Skeletal muscle cell (primary cell): Measurements from ENCODE around the gene SLC50A1.

Experiments
- DNase-seq: peaks from one replicate; pipeline ENCODE4 v3.0.0-alpha.2; 2010; ENCODE audit warnings: low read depth
- H3K4me3 ChIP-seq: 2 replicates; pipeline ENCODE4 v1.5.1; 2011; ENCODE audit warnings: low read depth, mild to moderate bottlenecking, control low read depth, low read length, moderate library complexity

The SLC50A1 gene

DNA sequence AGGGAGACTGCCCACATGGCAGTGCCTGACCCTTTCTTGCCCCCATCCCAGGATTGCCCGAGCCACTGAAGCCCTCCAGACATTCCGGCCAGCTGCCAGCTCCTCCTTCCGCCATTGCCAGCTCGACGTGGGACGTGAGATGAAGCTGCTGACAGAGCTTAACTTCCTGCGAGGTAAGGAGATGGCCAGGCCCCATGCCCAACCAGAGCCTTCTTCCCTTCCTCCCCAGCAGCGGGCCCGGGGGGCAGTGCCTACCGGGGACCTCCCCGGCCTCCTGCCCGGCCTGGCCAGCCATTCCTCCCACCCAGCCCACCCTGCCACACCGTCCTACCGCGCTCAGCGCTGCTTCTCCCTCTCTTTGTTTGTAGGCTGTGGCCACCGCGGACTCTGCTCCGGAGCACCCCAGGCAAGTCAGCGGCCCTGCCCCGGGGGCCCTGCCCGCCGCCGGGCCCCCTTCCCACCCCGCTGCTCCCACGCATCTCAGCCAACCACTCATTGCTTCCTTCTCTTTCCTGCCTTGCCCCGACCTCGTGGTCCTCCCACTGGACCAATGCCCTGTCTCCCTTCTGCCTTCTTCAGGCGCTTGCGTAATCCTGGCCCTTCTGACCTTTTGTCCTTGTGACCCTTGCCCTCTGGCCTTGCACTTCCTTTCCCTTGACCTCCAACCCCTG, 42.9 kb downstream of the SLC50A1 start:
- DNase-seq: no peak

DNA sequence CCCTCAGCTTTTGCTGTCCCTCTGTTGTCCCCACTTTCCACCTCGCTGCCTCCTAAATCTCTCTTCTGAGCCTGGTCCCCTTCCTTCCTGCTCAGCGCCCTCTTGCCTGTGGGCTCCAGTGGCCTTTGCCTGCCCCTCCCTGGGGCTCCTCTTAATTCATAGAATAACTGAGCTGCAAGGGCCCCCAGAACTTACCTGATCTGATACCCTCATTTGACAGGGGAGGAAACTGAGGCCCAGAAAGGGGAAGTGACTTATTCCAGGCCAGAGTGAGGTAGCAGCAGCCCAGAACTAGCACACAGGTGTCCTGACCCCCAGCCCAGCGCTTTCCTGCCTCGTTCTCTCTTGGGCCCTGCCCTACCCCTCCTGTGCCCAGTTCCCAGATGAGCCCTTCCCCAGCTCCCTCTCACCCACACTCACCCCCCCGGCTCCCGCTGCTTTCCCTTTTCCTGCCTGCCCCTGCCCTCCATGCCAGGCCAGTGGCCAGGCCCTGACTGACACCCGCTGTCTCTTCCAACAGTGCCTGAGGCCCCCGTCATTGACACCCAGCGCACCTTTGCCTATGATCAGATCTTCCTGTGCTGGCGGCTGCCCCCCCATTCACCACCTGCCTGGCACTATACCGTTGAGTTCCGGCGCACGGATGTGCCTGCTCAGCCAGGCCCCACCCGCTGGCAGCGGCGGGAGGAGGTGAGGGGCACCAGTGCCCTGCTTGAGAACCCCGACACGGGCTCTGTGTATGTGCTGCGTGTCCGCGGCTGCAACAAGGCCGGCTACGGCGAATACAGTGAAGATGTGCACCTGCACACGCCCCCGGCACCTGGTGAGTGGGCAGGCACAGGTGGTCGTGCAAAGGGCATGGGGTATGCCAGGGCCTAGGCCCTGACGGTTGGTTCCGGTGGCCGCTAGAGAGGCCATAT, 43.7 kb downstream of the SLC50A1 start:
- no peak for DNase-seq
- H3K4me3 ChIP-seq: no peak overlapping the region

More for the DNA sequence above, 42.9 kb downstream of the SLC50A1 start:
- H3K4me3 ChIP-seq: no peak overlapping the region

DNA sequence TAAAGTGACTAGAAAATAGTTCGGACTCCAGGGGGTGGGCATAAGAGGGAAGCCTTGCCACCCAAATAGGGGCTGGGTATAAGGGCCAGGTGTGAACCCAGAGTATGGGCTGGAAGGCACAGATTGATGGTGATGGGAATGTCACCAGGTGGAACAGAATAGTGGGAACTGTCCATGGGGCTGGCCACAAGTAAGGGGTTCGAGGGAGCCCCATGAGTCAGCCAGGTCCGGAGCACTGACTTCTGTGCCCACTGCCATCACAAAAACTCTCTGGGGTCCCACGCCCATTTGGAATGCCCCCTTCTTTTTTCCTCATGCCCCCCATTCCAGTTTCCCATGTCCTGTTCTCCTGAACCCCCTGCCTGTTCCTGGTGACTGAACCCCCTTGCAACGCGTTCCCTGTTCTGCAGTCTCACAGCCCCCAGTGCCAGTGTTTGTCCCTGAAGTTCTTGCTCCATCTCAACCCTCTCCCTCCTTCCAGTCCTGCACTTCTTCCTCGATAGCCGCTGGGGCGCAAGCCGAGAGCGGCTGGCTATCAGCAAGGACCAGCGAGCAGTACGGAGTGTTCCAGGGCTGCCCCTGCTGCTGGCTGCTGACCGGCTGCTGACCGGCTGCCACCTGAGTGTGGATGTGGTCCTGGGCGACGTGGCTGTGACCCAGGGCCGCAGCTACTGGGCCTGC, 45.9 kb downstream of the SLC50A1 start:
- no peak for DNase-seq
- no peak overlapping the region for H3K4me3 ChIP-seq

DNA sequence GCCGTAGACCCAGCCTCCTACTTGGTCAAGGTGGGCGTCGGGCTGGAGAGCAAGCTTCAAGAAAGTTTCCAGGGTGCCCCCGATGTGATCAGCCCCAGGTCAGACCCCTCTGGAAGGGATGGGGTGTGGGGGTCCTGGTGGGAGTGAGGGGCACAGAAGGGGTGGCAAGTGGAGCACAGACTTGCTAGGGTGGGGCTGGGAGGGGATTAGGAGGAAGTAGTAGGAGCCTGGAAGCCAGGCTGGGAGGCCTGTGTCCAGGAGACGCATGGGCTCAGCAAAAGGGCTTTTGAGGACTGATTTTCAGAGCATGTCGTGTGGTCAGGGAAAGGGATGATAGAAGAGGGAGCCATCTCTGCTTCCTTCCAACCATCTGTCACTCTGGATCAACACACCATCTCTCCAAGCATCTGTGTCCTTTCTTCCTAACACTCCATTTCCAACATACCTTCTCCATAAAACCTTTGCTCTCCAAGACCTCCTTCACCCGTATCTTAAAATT, 46.4 kb downstream of the SLC50A1 start:
- no peak for DNase-seq
- H3K4me3 ChIP-seq: no peak overlapping the region

DNA sequence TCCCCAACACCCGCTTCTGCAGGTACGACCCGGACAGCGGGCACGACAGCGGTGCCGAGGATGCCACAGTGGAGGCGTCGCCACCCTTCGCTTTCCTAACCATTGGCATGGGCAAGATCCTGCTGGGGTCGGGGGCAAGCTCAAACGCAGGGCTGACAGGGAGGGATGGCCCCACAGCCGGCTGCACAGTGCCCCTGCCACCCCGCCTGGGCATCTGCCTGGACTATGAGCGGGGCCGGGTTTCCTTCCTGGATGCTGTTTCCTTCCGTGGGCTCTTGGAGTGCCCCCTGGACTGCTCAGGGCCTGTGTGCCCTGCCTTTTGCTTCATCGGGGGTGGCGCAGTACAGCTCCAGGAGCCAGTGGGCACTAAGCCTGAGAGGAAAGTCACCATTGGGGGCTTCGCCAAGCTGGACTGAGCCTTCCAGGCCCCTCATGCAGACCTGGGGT, 48.1 kb downstream of the SLC50A1 start:
- no peak for DNase-seq
- H3K4me3 ChIP-seq: no peak overlapping the region

DNA sequence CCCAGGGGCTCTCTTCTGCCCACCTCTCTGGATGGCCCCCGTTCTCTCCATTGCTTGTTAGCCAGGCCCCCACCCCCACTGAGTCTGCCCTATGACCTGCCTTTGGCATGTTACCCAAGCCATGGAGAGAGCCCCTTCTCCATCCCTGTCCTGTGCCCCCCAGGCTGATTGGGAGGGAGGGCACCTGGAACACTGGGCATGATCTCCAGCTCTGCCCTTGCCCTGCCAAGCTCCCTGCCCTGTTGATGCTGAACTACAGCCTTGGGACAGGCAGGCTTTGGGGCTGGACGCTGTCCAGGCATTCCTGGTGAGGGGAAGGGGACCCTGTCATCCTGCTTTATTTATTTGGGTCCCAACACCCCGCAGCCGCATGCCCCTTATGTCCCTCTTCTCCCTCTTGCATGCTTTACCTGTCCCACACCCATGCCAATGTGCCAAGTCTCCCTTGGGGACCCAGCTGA, 48.7 kb downstream of the SLC50A1 start:
- H3K4me3 ChIP-seq: no peak overlapping the region
- no peak for DNase-seq

DNA sequence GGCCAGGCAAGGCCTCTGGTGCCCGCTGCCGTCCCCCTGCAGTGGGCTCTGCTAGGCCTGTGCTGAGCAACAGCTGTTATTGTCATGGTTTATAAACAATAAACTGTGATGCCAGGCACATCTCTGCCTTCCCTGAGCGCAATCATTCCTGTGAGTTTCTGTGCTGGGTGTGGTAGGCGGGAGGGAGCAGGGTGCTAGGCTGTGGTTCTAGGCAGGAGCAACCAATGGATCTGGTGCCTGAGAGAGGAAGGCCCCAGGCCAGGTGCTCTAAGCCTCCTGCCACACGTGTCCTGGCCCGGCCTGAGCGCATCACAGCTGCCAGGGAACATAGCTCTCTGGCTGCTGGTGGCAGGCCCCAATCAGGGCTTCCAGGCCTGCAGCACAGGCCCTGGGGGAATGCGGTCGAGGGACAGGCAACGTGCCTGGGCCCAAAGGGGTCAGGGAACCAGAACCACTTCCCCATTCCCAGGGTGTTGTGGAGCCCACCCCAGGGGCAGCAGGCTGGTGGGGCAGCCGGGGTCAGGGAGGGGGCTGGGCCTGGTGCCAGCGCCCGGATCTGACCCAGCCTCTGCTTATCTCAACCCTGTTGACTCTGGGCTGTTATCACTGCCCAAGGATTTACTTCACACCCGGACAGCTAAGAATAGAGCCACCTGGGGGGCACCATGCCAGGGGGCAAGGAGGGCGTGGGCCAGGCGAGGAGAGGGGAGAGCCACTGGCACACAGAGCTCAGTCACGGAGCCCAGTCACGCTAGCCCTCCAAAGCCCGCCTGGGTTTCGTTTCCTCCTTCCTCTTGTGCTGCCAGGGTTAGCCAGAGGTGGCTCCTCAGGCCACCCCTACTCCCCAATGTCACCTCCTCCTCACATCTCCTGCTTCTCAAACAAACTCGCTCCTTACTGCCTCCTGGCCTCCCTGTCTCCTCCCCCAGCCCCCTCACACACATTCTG, 49.5 kb downstream of the SLC50A1 start:
- DNase-seq: no peak
- H3K4me3 ChIP-seq: no peak overlapping the region

DNA sequence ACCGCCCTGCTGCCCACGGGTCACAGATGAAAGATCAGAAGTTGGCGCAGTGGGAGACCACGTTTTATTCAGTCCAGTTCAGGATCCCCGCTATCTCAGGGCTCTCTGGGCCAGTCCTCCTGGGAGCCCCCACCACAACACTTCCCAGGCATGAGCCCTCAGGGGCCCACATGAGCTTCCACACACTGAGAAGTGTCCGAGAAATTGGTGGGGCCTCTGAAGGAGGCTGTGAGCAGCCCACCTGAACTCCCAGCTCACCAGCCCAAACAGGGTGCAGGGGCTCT, 50.1 kb downstream of the SLC50A1 start:
- no peak for DNase-seq
- H3K4me3 ChIP-seq: no peak overlapping the region

DNA sequence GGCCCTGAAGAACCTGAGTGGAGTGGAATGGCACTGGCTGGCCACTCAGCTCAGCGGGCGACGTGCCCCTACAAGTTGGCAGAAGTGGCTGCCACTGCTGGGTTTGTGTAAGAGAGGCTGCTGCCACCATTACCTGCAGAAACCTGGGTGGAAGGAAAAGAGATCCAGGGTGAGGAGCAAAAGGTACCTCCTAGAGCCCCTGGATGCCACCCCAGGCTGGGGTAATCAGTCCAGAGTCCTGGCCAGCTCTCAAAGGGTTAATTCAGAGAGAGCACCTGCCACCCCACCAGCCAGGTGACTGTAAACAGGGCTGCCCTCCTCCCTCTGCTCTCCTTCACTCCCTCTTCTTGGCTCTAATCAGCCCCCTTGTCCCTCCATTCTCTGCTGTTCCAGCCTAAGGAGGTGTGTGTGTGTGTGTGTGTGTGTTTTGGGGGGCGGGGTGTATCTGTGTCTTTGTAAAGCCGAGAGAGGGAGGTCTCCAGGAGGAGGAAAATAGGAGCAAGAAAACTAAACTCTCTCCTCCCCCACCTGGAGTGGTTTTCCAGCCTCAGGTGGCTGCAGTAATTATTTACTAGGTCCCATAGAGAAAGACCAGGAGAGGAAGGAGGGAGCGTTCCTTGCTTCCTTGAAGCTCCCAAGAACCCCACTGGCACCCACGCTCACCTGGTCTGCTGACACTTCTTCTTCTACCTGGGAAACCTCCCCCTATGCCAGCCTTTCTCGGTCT, 50.6 kb downstream of the SLC50A1 start:
- DNase-seq: no peak
- H3K4me3 ChIP-seq: no peak overlapping the region

DNA sequence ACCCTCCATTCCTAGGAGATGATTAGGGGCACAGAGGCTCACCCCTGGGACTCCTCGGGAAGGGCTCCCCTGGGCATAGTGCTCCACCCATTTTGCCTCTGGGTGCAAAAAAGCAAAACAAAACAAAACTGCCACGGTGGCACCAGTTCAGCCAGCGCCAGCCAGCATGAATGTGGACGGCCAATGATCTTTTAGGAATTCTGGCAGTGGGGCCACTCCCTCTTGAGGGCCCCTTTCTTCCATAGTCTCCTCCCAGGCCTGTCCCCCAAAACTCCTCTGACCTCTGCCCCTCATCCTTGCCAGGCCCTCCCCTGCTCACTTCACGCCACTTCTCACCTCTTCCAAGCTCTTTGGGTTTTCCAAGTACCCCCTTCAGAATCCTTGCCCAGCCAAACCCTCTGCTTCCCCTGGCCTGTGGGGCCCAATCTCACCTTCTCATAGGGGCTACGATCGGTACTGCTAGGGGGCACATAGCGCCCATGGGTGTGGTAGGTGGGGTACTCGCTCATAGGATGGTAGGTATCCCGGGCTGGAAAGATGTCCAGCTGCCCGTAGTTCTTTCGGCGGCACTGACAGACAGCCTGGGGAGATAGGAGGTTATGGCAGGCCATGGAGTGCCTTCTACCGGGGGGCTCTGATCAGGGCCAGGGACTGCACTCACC, 51.3 kb downstream of the SLC50A1 start:
- H3K4me3 ChIP-seq: no peak overlapping the region
- DNase-seq: no peak

DNA sequence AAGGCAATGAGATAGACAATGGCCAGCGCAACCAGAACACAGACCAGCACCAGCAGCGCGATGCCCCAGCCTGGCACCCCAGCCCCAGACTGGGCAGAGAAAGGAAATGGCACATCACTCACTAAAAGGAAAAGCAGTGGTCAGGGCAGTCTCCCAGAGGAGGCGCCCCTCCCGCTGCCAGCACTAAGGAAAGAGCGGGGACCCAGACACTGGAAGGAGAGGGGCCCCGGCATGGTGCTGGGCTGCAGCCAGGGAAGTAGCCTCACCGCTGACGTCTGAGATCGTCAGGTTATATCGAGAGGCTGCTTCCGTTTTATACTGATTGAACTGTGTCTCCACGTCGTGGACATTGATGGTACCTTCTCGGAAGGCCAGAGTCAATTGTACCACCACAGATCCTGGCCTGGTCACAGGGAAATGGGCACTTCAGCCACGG, 51.8 kb downstream of the SLC50A1 start:
- no peak overlapping the region for H3K4me3 ChIP-seq
- no peak for DNase-seq

DNA sequence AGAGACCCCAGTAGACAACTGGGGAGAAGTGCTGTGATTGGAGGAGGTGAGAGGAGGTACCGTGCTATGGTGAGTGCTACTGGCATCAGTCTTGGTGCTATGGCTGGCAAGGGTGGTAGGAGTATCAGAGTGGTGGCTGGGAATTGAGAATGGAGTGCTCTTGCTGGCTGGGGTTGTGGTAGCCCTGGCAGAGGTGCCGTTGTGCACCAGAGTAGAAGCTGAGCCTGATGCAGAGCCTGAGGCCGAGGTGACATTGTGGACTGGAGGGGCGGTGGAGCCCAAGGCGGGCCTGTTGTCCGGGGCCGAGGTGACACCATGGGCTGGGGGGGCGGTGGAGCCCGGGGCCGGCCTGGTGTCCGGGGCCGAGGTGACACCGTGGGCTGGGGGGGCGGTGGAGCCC, 52.6 kb downstream of the SLC50A1 start:
- H3K4me3 ChIP-seq: no peak overlapping the region
- DNase-seq: no peak
